ENCODE results near the gene ATP1B2. TPM values are rescaled to one million over a fixed set of nuclear protein-coding genes. Genes with fewer than 3 reads are reported as not detected.

ATP1B2 gene
- polyA plus RNA-seq, 1 of the 3 experiments (the other 2 are of a cell fraction): 0.05 TPM

GRCh38 chr17:7611635-7612293 is 39.0 kb upstream of the ATP1B2 start:
- H4K20me1 ChIP-seq (ENCODE audit: insufficient read depth): peaks cover 61% of the 10 kb centered on the region
- no peaks in the 10 kb centered on the region for H3K9me3 ChIP-seq
- no peaks in the 10 kb centered on the region for H3K27me3 ChIP-seq (ENCODE audit: insufficient read depth)
- DNase-seq: no peak
- peak overlapping the region; percentile 93 for H3K4me2 ChIP-seq
- H3F3A ChIP-seq (replicated peaks; ENCODE audit: insufficient read depth): peaks cover 4% of the 10 kb centered on the region
- TF ChIP-seq RXRA (IDR thresholded peaks at IDR 0.05; ENCODE audit: borderline replicate concordance, low read depth) (no peak), IRF3 (IDR thresholded peaks at IDR 0.05; ENCODE audit: low read depth, low read length) (no peak), ELF1 (IDR thresholded peaks at IDR 0.05) (no peak), JUND (IDR thresholded peaks at IDR 0.05) (no peak), ZBTB33 (IDR thresholded peaks at IDR 0.05; ENCODE audit: borderline replicate concordance, low read depth) (no peak), GATA2 (CRISPR knock-in tag; IDR thresholded peaks at IDR 0.05) (no peak), CHD2 (IDR thresholded peaks at IDR 0.05; ENCODE audit: low read length, partially characterized antibody) (no peak), SMC3 (IDR thresholded peaks at IDR 0.05; ENCODE audit: low read depth, low read length) (no peak), MXI1 (IDR thresholded peaks at IDR 0.05; ENCODE audit: low read depth, low read length) (no peak)
- H2AFZ ChIP-seq (ENCODE audit: low read depth): no peak overlapping the region
- peak overlapping the region; percentile 1 to 27; a peak in 2 of 4 replicates for H3K27ac ChIP-seq (ENCODE audit: low read depth in 2 of 2, low read length in 1 of 2)
- H3K4me1 ChIP-seq (ENCODE audit: control insufficient read depth in 1 of 2, insufficient read depth in 2 of 2, low read depth in 1 of 2, low read length in 1 of 2): peaks cover 0 to 18% of the 10 kb centered on the region in 2 experiments; a peak in 3 of 4 replicates
- 87% methylated on average over 3 of the region's 3 CpGs for WGBS (ENCODE audit: low lambda C conversion rate)
- H3K9me2 ChIP-seq: no peaks in the 10 kb centered on the region
- no peak overlapping the region for H3K9ac ChIP-seq
- H3K79me2 ChIP-seq (ENCODE audit: insufficient read depth): peaks cover 75% of the 10 kb centered on the region
- ChIA-PET POLR2A (interaction anchor here (0.6 kb wide), 2 partner anchors 11 to 46 kb away, joined by 3 to 4 read pairs; no protein-coding TSS in a partner anchor), CTCF (interaction anchor here (1.2 to 2.9 kb wide), 7 partner anchors 10 to 105 kb away, joined by 3 to 14 read pairs (median 5); partner anchors contain the start of genes SOX15, TP53 and WRAP53)
- peak overlapping the region in 1 of 2 experiments; percentile 90; a peak in 1 of 4 replicates for H3K4me3 ChIP-seq (ENCODE audit: low read depth in 2 of 2, low read length in 1 of 2)
- peaks cover 11 to 34% of the 10 kb centered on the region in 2 experiments for H3K36me3 ChIP-seq (replicated peaks in 1 of 2; ENCODE audit: control insufficient read depth in 1 of 2, insufficient read depth in 2 of 2, low read length in 1 of 2)

GRCh38 chr17:7612294-7612640 is 38.5 kb upstream of the ATP1B2 start:
- peaks cover 11 to 34% of the 10 kb centered on the region in 2 experiments for H3K36me3 ChIP-seq (replicated peaks in 1 of 2; ENCODE audit: control insufficient read depth in 1 of 2, insufficient read depth in 2 of 2, low read length in 1 of 2)
- H3K79me2 ChIP-seq (ENCODE audit: insufficient read depth): peaks cover 70% of the 10 kb centered on the region
- ChIA-PET POLR2A (no interaction called here), CTCF (interaction anchor here (1.2 to 2.9 kb wide), 6 partner anchors 11 to 104 kb away, joined by 3 to 14 read pairs (median 6); partner anchors contain the start of genes SOX15, TP53 and WRAP53)
- H3K9me2 ChIP-seq: no peaks in the 10 kb centered on the region
- no peak for DNase-seq
- no peaks in the 10 kb centered on the region for H3K9me3 ChIP-seq
- H3F3A ChIP-seq (replicated peaks; ENCODE audit: insufficient read depth): peaks cover 4% of the 10 kb centered on the region
- H3K4me3 ChIP-seq (ENCODE audit: low read depth in 2 of 2, low read length in 1 of 2): peak overlapping the region in 1 of 2 experiments; percentile 90; a peak in 1 of 4 replicates
- peak overlapping the region; percentile 93 for H3K4me2 ChIP-seq
- WGBS (ENCODE audit: low lambda C conversion rate): 97% methylated on average over 1 of the region's 1 CpG
- peaks cover 0 to 18% of the 10 kb centered on the region in 2 experiments; a peak in 3 of 4 replicates for H3K4me1 ChIP-seq (ENCODE audit: control insufficient read depth in 1 of 2, insufficient read depth in 2 of 2, low read depth in 1 of 2, low read length in 1 of 2)
- no peak overlapping the region for H3K9ac ChIP-seq
- H2AFZ ChIP-seq (ENCODE audit: low read depth): no peak overlapping the region
- no peak for TF ChIP-seq NRF1 (IDR thresholded peaks at IDR 0.05; ENCODE audit: low read depth, low read length)
- TF ChIP-seq TEAD4 (IDR thresholded peaks at IDR 0.05; ENCODE audit: borderline replicate concordance, insufficient read depth): no peak
- TF ChIP-seq FOSL2 (IDR thresholded peaks at IDR 0.05; ENCODE audit: borderline replicate concordance, low read depth): no peak
- TF ChIP-seq USF2 (IDR thresholded peaks at IDR 0.05; ENCODE audit: borderline replicate concordance, low read depth, low read length): no peak
- no peak for TF ChIP-seq MAX (IDR thresholded peaks at IDR 0.05; ENCODE audit: low read depth)
- no peak for TF ChIP-seq ZBTB33 (IDR thresholded peaks at IDR 0.05; ENCODE audit: borderline replicate concordance, low read depth)
- peak overlapping the region; percentile 1 to 27; a peak in 2 of 4 replicates for H3K27ac ChIP-seq (ENCODE audit: low read depth in 2 of 2, low read length in 1 of 2)
- peaks cover 56% of the 10 kb centered on the region for H4K20me1 ChIP-seq (ENCODE audit: insufficient read depth)
- H3K27me3 ChIP-seq (ENCODE audit: insufficient read depth): no peaks in the 10 kb centered on the region
